Measurements from ENCODE around the gene SH3RF3. TPM values are rescaled to one million over a fixed set of nuclear protein-coding genes. Genes with fewer than 3 reads are reported as not detected.

The SH3RF3 gene
- polyA plus RNA-seq, 1 donor (not counting 4 experiments of a cell fraction or from before 2014, with no cell fraction given), result 0.08 TPM

DNA sequence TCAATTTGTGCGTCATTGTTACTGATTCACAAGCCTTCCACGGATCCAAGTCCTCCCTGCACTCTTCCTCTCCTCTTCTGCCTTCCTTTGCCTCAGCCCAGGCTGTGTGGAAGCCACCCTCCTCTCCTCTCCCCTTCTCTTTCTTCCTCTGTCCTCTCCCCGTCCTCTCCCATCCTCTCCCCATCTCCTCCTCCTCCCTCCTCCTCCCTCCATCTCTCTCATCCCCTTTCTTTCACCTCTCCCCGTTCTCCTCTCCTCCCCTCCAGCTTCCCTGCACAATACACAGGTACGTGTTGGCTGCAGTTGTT lies 301.3 kb downstream of the SH3RF3 start:
- Histone ChIP-seq H3K27ac (ENCODE audit: control insufficient read depth, insufficient read depth, low read length) (no peak overlapping the region), H3K4me3 (ENCODE audit: control insufficient read depth in 2 of 3, extremely low read depth in 1 of 3, insufficient read depth in 2 of 3, low read depth in 1 of 3, low read length in 3 of 3) (no peak overlapping the region), H3K4me1 (ENCODE audit: control insufficient read depth, extremely low read depth, insufficient read depth, low read length) (peaks cover 2% of the 10 kb centered on the region), H3K9me3 (ENCODE audit: control insufficient read depth, low read depth, low read length) (no peaks in the 10 kb centered on the region), H2AFZ (ENCODE audit: control insufficient read depth, low read length) (no peak overlapping the region), H3K9me1 (ENCODE audit: control insufficient read depth, extremely low read depth, insufficient read depth, low read length) (no peaks in the 10 kb centered on the region), H3K36me3 (ENCODE audit: control insufficient read depth in 2 of 2, extremely low read depth in 1 of 2, insufficient read depth in 2 of 2, low read length in 2 of 2) (no peaks in the 10 kb centered on the region), H3K27me3 (ENCODE audit: control insufficient read depth, extremely low read depth, insufficient read depth, low read length) (peaks cover 28% of the 10 kb centered on the region), H3K79me2 (ENCODE audit: control insufficient read depth, insufficient read depth, low read length) (no peaks in the 10 kb centered on the region), H3K9ac (ENCODE audit: control insufficient read depth, extremely low read depth, insufficient read depth, low read length) (no peak overlapping the region), H4K20me1 (ENCODE audit: control insufficient read depth, extremely low read depth, insufficient read depth, low read length) (no peaks in the 10 kb centered on the region), H3K4me2 (ENCODE audit: control insufficient read depth, extremely low read depth, insufficient read depth, low read depth, low read length) (no peak overlapping the region)
- FAIRE-seq, result no peak
- DNase-seq (ENCODE audit: low read depth, low spot score), result no peak
- dilution Hi-C loops (cut with MboI; ENCODE audit: extremely low pct_ligation_motif_present, low sequenced_read_pairs), result no loop called here
- TF ChIP-seq, protein P1, sequence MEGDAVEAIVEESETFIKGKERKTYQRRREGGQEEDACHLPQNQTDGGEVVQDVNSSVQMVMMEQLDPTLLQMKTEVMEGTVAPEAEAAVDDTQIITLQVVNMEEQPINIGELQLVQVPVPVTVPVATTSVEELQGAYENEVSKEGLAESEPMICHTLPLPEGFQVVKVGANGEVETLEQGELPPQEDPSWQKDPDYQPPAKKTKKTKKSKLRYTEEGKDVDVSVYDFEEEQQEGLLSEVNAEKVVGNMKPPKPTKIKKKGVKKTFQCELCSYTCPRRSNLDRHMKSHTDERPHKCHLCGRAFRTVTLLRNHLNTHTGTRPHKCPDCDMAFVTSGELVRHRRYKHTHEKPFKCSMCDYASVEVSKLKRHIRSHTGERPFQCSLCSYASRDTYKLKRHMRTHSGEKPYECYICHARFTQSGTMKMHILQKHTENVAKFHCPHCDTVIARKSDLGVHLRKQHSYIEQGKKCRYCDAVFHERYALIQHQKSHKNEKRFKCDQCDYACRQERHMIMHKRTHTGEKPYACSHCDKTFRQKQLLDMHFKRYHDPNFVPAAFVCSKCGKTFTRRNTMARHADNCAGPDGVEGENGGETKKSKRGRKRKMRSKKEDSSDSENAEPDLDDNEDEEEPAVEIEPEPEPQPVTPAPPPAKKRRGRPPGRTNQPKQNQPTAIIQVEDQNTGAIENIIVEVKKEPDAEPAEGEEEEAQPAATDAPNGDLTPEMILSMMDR (optimal IDR thresholded peaks at IDR 0.05 in 1 of 3, IDR thresholded peaks at IDR 0.05 in 1 of 3, conservative IDR thresholded peaks at IDR 0.05 in 1 of 3; ENCODE audit: extremely low read depth in 1 of 3, insufficient read depth in 2 of 3, low read length in 3 of 3), result no peak
- no peak for TF ChIP-seq EZH2 (IDR thresholded peaks at IDR 0.05; ENCODE audit: low read length)

DNA sequence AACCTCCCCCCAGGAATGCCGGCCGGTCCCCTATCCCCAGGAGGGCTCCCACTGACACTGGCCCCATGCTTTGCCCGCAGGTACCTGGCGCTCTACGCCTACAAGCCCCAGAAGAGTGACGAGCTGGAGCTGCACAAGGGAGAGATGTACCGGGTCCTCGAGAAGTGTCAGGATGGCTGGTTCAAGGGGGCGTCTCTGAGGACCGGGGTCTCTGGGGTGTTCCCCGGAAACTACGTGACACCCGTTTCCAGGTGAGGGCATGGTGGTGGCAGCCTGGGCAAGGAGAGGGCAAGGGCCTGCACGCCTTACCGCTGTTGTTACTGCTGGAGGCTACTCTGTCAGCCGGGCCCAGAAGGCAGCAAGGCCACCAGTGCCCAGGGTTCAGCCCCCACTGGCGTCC lies 303.4 kb downstream of the SH3RF3 start:
- TF ChIP-seq EZH2 (IDR thresholded peaks at IDR 0.05; ENCODE audit: low read length), result no peak
- TF ChIP-seq, protein P1 (optimal IDR thresholded peaks at IDR 0.05 in 1 of 3, IDR thresholded peaks at IDR 0.05 in 1 of 3, conservative IDR thresholded peaks at IDR 0.05 in 1 of 3; ENCODE audit: extremely low read depth in 1 of 3, insufficient read depth in 2 of 3, low read length in 3 of 3), result no peak
- no peak for DNase-seq (ENCODE audit: low read depth, low spot score)

More for the DNA sequence above, 303.4 kb downstream of the SH3RF3 start:
- Histone ChIP-seq H2AFZ (ENCODE audit: control insufficient read depth, low read length) (no peak overlapping the region), H3K9ac (ENCODE audit: control insufficient read depth, extremely low read depth, insufficient read depth, low read length) (no peak overlapping the region), H3K27me3 (ENCODE audit: control insufficient read depth, extremely low read depth, insufficient read depth, low read length) (peaks cover 28% of the 10 kb centered on the region), H3K4me1 (ENCODE audit: control insufficient read depth, extremely low read depth, insufficient read depth, low read length) (peaks cover 9% of the 10 kb centered on the region), H3K9me1 (ENCODE audit: control insufficient read depth, extremely low read depth, insufficient read depth, low read length) (no peaks in the 10 kb centered on the region), H3K79me2 (ENCODE audit: control insufficient read depth, insufficient read depth, low read length) (no peaks in the 10 kb centered on the region), H3K9me3 (ENCODE audit: control insufficient read depth, low read depth, low read length) (no peaks in the 10 kb centered on the region), H3K27ac (ENCODE audit: control insufficient read depth, insufficient read depth, low read length) (no peak overlapping the region), H3K36me3 (ENCODE audit: control insufficient read depth in 2 of 2, extremely low read depth in 1 of 2, insufficient read depth in 2 of 2, low read length in 2 of 2) (no peaks in the 10 kb centered on the region), H3K4me2 (ENCODE audit: control insufficient read depth, extremely low read depth, insufficient read depth, low read depth, low read length) (no peak overlapping the region), H3K4me3 (ENCODE audit: control insufficient read depth in 2 of 3, extremely low read depth in 1 of 3, insufficient read depth in 2 of 3, low read depth in 1 of 3, low read length in 3 of 3) (no peak overlapping the region), H4K20me1 (ENCODE audit: control insufficient read depth, extremely low read depth, insufficient read depth, low read length) (no peaks in the 10 kb centered on the region)
- FAIRE-seq, result no peak
- dilution Hi-C loops (cut with MboI; ENCODE audit: extremely low pct_ligation_motif_present, low sequenced_read_pairs), result no loop called here

Measured in keratinocyte (primary cell).